ENCODE results near the gene ZNF277.

The ZNF277 gene

GRCh38 chr7:112360681-112361080, 154.2 kb downstream of the ZNF277 start:
- no peak for DNase-seq

GRCh38 chr7:112361154-112361553, 154.7 kb downstream of the ZNF277 start:
- DNase-seq, result no peak

- no peak for DNase-seq
Measured at GRCh38 chr7:112362053-112362650, 155.7 kb downstream of the ZNF277 start.

GRCh38 chr7:112362731-112363131, 156.2 kb downstream of the ZNF277 start:
- no peak for DNase-seq

- DNase-seq, result no peak
Measured at GRCh38 chr7:112364388-112364787, 157.9 kb downstream of the ZNF277 start.

- DNase-seq, result no peak
Measured at GRCh38 chr7:112365551-112365950, 159.1 kb downstream of the ZNF277 start.

- no peak for DNase-seq
Measured at GRCh38 chr7:112366886-112367285, 160.4 kb downstream of the ZNF277 start.

- DNase-seq, result no peak
Measured at GRCh38 chr7:112370436-112370835, 163.9 kb downstream of the ZNF277 start.

GRCh38 chr7:112371701-112372100, 165.2 kb downstream of the ZNF277 start:
- no peak for DNase-seq

GRCh38 chr7:112372101-112372500, 165.6 kb downstream of the ZNF277 start:
- no peak for DNase-seq

GRCh38 chr7:112377593-112377992, 171.1 kb downstream of the ZNF277 start:
- DNase-seq, result no peak

- no peak for DNase-seq
Measured at GRCh38 chr7:112381311-112382091, 175.0 kb downstream of the ZNF277 start.

GRCh38 chr7:112383671-112384417, 177.3 kb downstream of the ZNF277 start:
- no peak for DNase-seq

GRCh38 chr7:112385516-112385915, 179.0 kb downstream of the ZNF277 start:
- DNase-seq, result no peak

GRCh38 chr7:112386619-112387018, 180.1 kb downstream of the ZNF277 start:
- DNase-seq, result no peak

GRCh38 chr7:112390167-112390566, 183.7 kb downstream of the ZNF277 start:
- no peak for DNase-seq

GRCh38 chr7:112391079-112391821, 184.8 kb downstream of the ZNF277 start:
- peak; percentile 16 for DNase-seq

GRCh38 chr7:112391841-112392286, 185.4 kb downstream of the ZNF277 start:
- peak; percentile 33 for DNase-seq
